ENCODE data around the gene LEPROT. TPM values are rescaled to one million over a fixed set of nuclear protein-coding genes. Genes with fewer than 3 reads are reported as not detected.

LEPROT gene
- total and polyA plus RNA-seq, 4 donors = 23.6 to 43.4 (median 36.3) TPM

DNA sequence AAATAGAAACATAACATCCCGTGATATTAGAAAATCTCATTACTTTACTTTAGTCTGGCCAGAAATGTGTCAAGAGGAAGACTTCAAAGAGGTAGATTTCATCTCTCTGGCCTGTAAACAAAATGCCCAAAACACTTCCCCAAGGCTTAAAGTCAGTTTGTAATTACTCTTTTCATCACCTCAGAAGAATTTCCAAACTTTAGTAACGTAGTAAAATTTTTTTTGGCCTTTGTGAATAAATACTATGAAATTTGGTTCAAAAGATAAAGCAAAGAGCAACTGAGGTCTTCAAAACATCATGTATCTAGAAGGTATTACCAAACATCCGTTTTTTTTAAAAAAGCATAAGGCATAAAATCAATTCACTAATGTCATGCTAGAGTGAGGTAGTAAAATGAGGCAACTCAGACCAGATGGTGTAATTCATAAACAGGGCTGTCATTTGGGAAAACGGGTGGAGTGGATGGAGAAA lies 51.4 kb downstream of the LEPROT start:
- H3K4me3 ChIP-seq (ENCODE audit: low read depth in 1 of 3, low read length in 3 of 3) = no peak overlapping the region

More for the DNA sequence above, 51.4 kb downstream of the LEPROT start:
- Histone ChIP-seq H3K36me3 (ENCODE audit: control insufficient read depth in 4 of 4, insufficient read depth in 3 of 4, low read depth in 1 of 4, low read length in 3 of 4) (no peaks in the 10 kb centered on the region), H3K27ac (ENCODE audit: low read depth in 1 of 2, low read length in 2 of 2) (peak overlapping the region; percentile 65 to 79), H3K9me3 (ENCODE audit: control insufficient read depth in 4 of 4, low read length in 3 of 4) (no peaks in the 10 kb centered on the region), H3K9ac (ENCODE audit: low read depth in 1 of 2, low read length in 2 of 2) (no peak overlapping the region), H3K27me3 (ENCODE audit: control insufficient read depth in 4 of 4, insufficient read depth in 4 of 4, low read length in 3 of 4) (no peaks in the 10 kb centered on the region), H3K4me1 (ENCODE audit: control insufficient read depth in 4 of 4, insufficient read depth in 4 of 4, low read length in 3 of 4) (peaks cover 12 to 42% (median 29%) of the 10 kb centered on the region in 4 donors)
- 33% methylated on average over 4 of the region's 4 CpGs for WGBS
- DNase-seq (ENCODE audit: low spot score) = no peak
- peak; percentile 45 for TF ChIP-seq YY1 (IDR thresholded peaks at IDR 0.05)
- TF ChIP-seq FOXA2 (IDR thresholded peaks at IDR 0.05) = no peak
- no peak for TF ChIP-seq FOXA1 (IDR thresholded peaks at IDR 0.05)
- TF ChIP-seq, protein P1, sequence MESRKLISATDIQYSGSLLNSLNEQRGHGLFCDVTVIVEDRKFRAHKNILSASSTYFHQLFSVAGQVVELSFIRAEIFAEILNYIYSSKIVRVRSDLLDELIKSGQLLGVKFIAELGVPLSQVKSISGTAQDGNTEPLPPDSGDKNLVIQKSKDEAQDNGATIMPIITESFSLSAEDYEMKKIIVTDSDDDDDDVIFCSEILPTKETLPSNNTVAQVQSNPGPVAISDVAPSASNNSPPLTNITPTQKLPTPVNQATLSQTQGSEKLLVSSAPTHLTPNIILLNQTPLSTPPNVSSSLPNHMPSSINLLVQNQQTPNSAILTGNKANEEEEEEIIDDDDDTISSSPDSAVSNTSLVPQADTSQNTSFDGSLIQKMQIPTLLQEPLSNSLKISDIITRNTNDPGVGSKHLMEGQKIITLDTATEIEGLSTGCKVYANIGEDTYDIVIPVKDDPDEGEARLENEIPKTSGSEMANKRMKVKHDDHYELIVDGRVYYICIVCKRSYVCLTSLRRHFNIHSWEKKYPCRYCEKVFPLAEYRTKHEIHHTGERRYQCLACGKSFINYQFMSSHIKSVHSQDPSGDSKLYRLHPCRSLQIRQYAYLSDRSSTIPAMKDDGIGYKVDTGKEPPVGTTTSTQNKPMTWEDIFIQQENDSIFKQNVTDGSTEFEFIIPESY (IDR thresholded peaks at IDR 0.05) = no peak
- no peak for TF ChIP-seq GABPA (IDR thresholded peaks at IDR 0.05 in 1 of 2, conservative IDR thresholded peaks at IDR 0.05 in 1 of 2)
- peak; percentile 1 for TF ChIP-seq TAF1 (conservative IDR thresholded peaks at IDR 0.05)
- no peak for TF ChIP-seq HNF4G (IDR thresholded peaks at IDR 0.05)
- peak in 1 of 2 donors; percentile 51 for TF ChIP-seq HNF4A (conservative IDR thresholded peaks at IDR 0.05)
- TF ChIP-seq, protein P2, sequence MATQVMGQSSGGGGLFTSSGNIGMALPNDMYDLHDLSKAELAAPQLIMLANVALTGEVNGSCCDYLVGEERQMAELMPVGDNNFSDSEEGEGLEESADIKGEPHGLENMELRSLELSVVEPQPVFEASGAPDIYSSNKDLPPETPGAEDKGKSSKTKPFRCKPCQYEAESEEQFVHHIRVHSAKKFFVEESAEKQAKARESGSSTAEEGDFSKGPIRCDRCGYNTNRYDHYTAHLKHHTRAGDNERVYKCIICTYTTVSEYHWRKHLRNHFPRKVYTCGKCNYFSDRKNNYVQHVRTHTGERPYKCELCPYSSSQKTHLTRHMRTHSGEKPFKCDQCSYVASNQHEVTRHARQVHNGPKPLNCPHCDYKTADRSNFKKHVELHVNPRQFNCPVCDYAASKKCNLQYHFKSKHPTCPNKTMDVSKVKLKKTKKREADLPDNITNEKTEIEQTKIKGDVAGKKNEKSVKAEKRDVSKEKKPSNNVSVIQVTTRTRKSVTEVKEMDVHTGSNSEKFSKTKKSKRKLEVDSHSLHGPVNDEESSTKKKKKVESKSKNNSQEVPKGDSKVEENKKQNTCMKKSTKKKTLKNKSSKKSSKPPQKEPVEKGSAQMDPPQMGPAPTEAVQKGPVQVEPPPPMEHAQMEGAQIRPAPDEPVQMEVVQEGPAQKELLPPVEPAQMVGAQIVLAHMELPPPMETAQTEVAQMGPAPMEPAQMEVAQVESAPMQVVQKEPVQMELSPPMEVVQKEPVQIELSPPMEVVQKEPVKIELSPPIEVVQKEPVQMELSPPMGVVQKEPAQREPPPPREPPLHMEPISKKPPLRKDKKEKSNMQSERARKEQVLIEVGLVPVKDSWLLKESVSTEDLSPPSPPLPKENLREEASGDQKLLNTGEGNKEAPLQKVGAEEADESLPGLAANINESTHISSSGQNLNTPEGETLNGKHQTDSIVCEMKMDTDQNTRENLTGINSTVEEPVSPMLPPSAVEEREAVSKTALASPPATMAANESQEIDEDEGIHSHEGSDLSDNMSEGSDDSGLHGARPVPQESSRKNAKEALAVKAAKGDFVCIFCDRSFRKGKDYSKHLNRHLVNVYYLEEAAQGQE (IDR thresholded peaks at IDR 0.05) = peak; percentile 31
- no peak for TF ChIP-seq NR2F2 (IDR thresholded peaks at IDR 0.05)
- TF ChIP-seq RXRA (IDR thresholded peaks at IDR 0.05) = peak; percentile 26 to 66
- TF ChIP-seq, protein P3, sequence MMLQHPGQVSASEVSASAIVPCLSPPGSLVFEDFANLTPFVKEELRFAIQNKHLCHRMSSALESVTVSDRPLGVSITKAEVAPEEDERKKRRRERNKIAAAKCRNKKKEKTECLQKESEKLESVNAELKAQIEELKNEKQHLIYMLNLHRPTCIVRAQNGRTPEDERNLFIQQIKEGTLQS (IDR thresholded peaks at IDR 0.05) = no peak
- TF ChIP-seq, protein P4, sequence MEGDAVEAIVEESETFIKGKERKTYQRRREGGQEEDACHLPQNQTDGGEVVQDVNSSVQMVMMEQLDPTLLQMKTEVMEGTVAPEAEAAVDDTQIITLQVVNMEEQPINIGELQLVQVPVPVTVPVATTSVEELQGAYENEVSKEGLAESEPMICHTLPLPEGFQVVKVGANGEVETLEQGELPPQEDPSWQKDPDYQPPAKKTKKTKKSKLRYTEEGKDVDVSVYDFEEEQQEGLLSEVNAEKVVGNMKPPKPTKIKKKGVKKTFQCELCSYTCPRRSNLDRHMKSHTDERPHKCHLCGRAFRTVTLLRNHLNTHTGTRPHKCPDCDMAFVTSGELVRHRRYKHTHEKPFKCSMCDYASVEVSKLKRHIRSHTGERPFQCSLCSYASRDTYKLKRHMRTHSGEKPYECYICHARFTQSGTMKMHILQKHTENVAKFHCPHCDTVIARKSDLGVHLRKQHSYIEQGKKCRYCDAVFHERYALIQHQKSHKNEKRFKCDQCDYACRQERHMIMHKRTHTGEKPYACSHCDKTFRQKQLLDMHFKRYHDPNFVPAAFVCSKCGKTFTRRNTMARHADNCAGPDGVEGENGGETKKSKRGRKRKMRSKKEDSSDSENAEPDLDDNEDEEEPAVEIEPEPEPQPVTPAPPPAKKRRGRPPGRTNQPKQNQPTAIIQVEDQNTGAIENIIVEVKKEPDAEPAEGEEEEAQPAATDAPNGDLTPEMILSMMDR (IDR thresholded peaks at IDR 0.05; ENCODE audit: low read depth, low read length, missing input control) = no peak
- no peak for TF ChIP-seq RAD21 (IDR thresholded peaks at IDR 0.05)
- no peak for TF ChIP-seq SP1 (IDR thresholded peaks at IDR 0.05)
- TF ChIP-seq, protein P5, sequence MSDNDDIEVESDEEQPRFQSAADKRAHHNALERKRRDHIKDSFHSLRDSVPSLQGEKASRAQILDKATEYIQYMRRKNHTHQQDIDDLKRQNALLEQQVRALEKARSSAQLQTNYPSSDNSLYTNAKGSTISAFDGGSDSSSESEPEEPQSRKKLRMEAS (IDR thresholded peaks at IDR 0.05) = no peak
- TF ChIP-seq EGR1 (IDR thresholded peaks at IDR 0.05; ENCODE audit: low read depth in 2 of 2) = no peak
- peak in 1 of 2 donors; percentile 48 for TF ChIP-seq JUND (IDR thresholded peaks at IDR 0.05)

Data from liver (tissue), 9 donors.